Ovary (tissue), 3 donors: ENCODE results near the gene TPSD1.

Experiments used
- CTCF ChIP-seq, 3 donors: fragments of 450-650 bp in 2 of 3; fragments of 200-600 bp in 1 of 3; IDR thresholded peaks; one replicate each; pipeline versions ENCODE4 v1.5.1 to v1.8.0; 2016 to 2022; ENCODE audit warnings: antibody characterized with exemption in 3 of 3, mild to moderate bottlenecking in 1 of 3
- POLR2A ChIP-seq: fragments of 450-650 bp; IDR thresholded peaks from one replicate; pipeline ENCODE4 v1.6.1; 2017; ENCODE audit warnings: antibody characterized with exemption, mild to moderate bottlenecking, moderate library complexity
- donor health status: DM: no; HTN: no; CAD: no.

- TF ChIP-seq POLR2A (no peak), CTCF (IDR thresholded peaks at IDR 0.05) (no peak)
Observed at GRCh38 chr16:1218930-1219611, 36.8 kb upstream of the TPSD1 start.
